ENCODE results near the gene SFSWAP.
"Not testable (repeated sequence)": the region's sequence is repeated elsewhere in the genome, so short reads cannot be mapped to it uniquely, and the experiment has no call there.

The SFSWAP gene

DNA sequence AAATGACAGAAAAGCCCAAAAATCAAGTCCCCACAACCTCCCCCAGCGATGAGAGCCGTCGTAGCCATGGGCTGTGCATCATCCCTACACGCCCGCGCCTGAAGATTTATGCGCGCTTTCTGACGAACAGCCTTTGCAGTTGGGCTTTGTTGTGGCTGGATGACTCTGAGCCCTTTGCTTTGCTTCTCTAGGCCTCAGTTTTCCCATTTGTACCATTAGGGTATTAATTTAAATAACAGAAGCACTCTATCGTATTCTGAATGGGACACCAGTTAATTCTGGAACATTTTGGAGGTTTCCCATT, 24.2 kb downstream of the SFSWAP start:
- DNase-seq (ENCODE audit: low read depth in 2 of 2, low spot score in 1 of 2) = no peak

DNA sequence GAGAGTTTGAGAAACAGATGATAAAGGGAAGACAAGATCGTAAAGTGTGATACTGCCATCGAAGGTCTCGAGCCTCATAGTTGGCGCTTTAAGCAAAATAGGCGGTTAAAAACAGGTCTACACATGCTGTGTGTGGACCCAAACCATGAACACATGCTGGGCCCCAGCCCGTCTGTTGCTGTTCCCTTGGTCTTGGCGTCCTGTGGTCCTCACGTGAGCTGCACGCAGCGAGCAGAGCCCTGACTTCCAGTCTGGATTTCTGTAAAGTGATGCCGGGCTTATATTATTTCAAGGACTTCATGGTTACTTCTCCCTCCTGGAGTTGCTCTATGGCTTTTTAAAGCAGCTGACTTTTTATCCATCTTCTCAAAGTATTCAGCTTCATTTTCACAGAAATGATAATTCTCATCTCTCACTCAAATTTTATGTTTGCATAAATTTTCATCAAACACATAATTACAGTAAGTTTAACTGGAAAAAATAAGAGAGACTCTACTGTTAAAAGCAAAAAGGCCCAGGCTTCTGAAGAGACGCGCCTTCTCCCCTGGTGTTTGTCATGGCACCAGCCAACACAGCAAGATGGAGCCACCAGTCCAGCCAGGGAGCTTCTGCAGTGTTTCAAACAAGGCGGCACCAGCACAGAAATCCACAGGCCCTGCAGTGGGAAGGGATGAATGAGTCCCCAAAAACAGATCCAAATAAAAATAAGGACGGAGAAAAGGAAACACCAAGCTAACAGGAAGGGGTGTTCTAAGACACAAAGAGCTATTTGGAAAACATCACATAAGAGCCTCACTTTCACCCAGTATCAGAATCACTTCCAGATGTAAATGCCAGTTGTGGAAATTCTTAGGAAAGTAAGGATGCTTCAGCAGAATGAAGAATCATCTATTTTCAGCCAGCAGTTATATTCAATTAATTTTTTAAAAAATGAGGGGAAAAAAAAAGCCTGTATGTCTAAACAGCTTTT, 24.9 kb downstream of the SFSWAP start:
- DNase-seq (ENCODE audit: low read depth in 2 of 2, low spot score in 1 of 2) = no peak

GRCh38 chr12:131736446-131737149, 25.7 kb downstream of the SFSWAP start:
- DNase-seq (ENCODE audit: low read depth in 2 of 2, low spot score in 1 of 2) = no peak

DNA sequence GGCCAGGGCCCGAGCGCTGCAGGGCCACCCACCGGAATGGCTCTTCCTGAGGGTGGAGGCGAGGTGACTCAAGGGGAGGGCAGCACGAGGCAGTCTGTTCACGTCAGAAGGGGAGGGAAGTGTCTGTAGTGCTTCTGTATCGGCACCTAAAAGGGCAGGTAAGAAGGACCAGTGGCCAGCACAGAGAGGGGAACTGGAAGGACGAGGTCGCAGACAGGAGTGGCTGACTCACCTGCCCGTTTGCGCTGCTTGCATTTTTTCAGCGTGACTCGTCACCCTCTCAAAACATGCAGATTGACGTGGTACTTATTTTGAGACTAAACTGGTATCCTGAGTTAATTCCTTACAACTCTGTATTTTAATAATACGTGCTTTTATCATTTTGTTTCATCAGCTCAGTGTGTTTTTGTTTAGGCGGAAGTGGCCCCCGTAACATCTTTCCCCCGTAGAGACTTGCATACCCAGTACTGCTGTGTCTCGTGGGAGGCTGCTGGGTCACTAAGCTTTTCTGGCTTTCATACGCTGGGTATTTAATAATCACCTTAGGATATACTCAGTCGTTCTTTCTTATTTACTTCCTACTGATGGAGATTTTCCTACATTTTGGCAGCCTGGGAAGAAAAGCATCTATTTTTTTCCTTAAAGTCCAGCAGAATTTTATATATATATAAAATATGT, 26.4 kb downstream of the SFSWAP start:
- no peak for DNase-seq (ENCODE audit: low read depth in 2 of 2, low spot score in 1 of 2)

DNA sequence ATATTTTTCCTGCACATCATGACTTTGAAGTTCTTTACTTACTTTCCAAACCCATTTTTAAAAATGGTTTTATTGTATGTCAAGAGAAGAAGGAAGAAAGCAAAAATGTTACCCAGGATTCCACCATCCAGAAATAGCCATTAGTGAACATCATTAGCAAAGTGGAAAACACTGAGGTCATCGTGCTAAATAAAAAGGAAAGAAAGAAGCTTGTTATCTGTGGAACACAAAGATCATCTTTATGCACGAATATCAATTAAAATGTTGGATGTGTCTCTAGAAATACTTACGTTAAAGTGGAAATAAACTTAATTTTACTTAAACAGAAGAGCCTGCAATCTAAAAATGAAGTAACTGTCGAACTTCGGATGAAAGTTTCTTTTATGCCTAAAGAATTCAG, 27.3 kb downstream of the SFSWAP start:
- no peak for DNase-seq (ENCODE audit: low read depth in 2 of 2, low spot score in 1 of 2)

- DNase-seq (ENCODE audit: low read depth in 2 of 2, low spot score in 1 of 2) = no peak
Observed at GRCh38 chr12:131740626-131741025, 29.7 kb downstream of the SFSWAP start.

GRCh38 chr12:131742761-131743160, 31.9 kb downstream of the SFSWAP start:
- DNase-seq (ENCODE audit: low read depth in 2 of 2, low spot score in 1 of 2) = not testable (repeated sequence)

DNA sequence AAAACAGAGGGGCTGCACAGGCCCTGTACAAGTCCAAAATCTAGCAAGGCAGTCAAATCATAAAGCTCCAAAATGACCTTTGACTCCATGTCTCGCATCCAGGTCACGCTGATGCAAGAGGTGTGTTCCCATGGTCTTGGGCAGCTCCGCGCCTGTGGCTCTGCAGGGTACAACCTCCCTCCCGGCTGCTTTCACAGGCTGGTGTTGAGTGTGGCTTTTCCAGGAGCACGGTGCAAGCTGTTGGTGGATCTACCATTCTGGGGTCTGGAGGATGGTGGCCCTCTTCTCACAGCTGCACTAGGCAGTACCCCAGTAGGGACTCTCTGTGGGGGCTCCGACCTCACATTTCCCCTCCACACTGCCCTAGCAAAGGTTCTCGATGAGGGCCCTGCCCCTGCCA, 32.5 kb downstream of the SFSWAP start:
- not testable (repeated sequence) for DNase-seq (ENCODE audit: low read depth in 2 of 2, low spot score in 1 of 2)

GRCh38 chr12:131743880-131744279, 33.0 kb downstream of the SFSWAP start:
- not testable (repeated sequence) for DNase-seq (ENCODE audit: low read depth in 2 of 2, low spot score in 1 of 2)

DNA sequence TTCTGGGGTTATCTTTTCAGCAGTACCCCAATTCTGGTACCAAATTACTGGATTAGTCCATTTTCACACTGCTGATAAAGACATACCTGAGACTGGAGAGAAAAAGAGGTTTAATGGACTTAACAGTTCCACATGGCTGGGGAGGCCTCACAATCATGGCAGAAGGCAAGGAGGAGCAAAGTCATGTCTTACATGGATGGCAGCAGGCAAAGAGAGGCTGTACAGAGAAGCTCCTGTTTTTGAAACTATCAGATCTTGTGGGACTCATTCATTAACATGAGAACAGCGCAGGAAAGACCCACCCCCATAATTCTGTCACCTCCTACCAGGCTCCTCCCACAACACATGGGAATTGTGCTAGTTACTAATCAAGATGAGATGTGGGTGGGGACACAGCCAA, 33.8 kb downstream of the SFSWAP start:
- DNase-seq (ENCODE audit: low read depth in 2 of 2, low spot score in 1 of 2) = not testable (repeated sequence)

- DNase-seq (ENCODE audit: low read depth in 2 of 2, low spot score in 1 of 2) = no peak
Observed at GRCh38 chr12:131745706-131746105, 34.8 kb downstream of the SFSWAP start.

DNA sequence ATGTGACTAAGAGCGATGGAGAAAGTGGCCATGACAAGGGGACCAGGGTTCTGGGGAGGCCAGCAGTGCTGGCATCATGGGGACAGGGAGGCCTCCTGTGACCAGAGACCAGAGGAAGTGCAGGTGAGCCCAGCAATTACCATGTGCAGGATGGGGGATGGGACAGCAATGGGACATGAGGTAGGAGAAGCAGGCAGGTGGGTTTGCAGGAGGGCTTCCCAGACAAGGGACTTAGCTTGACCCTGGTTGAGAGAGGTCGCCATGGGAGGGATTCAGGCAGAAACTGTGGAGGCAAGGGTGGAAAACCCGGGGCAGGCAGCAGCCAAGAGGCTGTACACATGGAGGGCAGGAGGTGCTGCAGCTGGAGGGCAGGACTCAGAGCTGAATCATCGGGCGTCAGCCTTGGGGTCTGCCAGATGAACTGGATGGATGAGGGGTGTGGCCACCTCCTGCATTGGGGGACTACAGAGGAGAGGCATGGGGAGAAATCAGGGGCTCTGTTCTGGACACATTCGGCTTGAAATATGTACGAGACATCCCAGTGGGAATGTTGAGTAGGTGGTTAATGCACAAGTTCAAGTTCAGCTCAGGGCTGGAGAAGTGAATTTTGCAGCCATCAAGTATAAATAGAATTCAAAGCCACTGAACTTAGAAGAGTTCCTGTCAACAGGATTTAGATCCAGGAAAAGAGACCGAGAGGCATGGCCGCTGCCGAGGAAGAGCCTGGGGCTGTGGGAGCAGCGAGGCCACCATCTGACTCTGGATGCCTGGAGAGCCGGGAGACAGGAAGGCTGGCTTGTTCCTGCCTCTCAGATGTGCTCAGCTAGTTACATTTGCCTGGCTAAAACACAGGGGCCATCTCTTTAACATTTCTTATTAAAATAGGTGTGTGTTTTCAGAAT, 36.6 kb downstream of the SFSWAP start:
- DNase-seq (ENCODE audit: low read depth in 2 of 2, low spot score in 1 of 2) = no peak

DNA sequence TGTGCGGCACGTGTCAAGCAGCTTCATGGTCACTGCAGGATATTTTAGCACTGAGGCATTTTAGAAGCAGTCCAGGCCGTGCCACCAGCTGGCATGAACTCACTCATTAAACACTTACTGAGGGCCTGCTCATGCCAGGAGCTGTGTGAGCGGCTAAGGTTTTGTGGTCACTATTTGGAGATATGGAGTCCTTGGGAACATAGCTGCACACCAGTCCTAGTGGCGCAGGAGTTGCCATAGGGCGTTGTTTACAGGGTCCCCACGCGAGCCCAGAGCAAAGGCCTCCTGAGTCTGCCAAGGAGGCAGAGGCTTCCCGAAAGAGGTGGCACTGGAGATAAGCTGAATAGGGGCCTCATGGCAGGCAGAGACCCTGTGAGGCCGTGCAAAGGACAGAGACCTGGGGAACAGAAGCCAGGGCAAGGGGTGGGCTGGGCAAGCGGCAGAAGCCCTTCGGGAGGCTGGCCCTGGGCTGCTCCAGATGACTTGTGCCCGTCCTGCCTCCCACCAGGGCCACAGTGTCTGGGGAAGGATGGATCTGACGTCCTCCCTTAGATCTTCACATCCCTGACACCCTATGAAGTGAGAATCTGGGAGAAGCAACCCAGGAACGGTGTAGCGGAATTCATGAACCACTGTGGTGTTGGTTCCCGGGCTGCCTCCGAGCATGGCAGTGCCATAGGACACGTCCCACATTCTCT, 38.9 kb downstream of the SFSWAP start:
- DNase-seq (ENCODE audit: low read depth in 2 of 2, low spot score in 1 of 2) = no peak

DNA sequence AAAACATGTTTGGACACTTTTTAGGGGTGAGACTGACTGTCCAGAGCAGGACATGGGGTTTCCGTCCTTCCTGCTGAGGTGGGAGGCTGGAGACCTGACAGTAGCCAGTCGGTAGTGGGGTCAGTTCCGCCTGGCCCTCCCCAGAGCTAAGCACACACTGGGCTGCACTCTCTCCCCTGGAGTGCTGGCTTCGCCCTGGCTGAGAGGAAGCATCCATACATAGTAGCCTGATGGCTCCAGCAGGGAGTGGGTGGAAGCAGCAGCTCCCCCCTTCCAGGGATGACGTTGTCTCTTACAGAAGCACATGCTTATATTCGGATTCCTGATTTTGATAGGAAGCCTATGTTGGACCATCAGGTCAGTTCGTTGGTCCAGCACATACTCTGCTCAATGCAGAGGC, 40.4 kb downstream of the SFSWAP start:
- no peak for DNase-seq (ENCODE audit: low read depth in 2 of 2, low spot score in 1 of 2)

GRCh38 chr12:131752451-131752850, 41.6 kb downstream of the SFSWAP start:
- DNase-seq (ENCODE audit: low read depth in 2 of 2, low spot score in 1 of 2) = no peak

DNA sequence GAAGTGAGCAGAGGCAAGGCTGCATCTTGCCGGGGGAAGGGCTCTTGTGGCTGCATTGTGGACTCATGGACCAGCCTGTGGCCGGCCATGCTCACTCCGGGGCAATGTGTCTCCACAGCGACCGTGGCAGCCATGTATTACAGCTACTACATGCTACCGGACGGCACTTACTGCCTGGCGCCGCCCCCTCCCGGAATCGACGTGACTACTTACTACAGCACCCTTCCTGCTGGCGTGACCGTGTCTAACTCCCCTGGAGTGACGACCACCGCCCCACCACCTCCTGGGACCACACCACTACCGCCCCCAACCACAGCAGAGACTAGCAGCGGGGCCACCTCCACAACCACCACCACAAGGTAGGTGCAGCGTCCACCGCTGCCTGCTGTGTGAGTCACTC, 42.1 kb downstream of the SFSWAP start:
- DNase-seq (ENCODE audit: low read depth in 2 of 2, low spot score in 1 of 2) = no peak

DNA sequence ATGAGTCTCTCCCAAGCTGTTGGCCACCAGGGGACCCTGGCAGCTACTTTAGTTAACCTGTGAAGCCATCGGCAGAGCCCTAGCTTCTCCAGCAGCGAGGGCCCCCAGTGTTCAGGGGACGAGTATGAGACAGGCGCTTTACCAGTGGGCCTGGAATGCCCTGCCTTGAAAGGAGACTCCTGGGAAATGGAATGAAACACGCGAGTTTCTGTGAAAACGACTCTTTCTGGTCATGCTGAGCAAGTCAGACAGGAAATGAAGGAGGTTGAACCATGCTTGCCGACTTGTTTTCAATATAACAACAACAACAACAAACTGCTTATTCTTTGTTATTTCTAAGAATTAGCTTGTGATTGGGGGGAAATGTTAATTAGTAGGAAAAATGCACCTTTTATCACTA, 42.9 kb downstream of the SFSWAP start:
- no peak for DNase-seq (ENCODE audit: low read depth in 2 of 2, low spot score in 1 of 2)

GRCh38 chr12:131754184-131754583, 43.3 kb downstream of the SFSWAP start:
- DNase-seq (ENCODE audit: low read depth in 2 of 2, low spot score in 1 of 2) = no peak

GRCh38 chr12:131755305-131756113, 44.6 kb downstream of the SFSWAP start:
- no peak for DNase-seq (ENCODE audit: low read depth in 2 of 2, low spot score in 1 of 2)
